HG02623 (cell line): ENCODE measurements around the gene AGAP1.
"Not testable (repeated sequence)": the region's sequence is repeated elsewhere in the genome, so short reads cannot be mapped to it uniquely, and the experiment has no call there.

Experiments used
- ATAC-seq: cut with Tn5 transposase; IDR thresholded peaks from one replicate; pipeline ENCODE4 v1.9.1; 2021; ENCODE audit warnings: moderate library complexity; ENCODE audit not compliant: unreplicated experiment

AGAP1 gene

DNA sequence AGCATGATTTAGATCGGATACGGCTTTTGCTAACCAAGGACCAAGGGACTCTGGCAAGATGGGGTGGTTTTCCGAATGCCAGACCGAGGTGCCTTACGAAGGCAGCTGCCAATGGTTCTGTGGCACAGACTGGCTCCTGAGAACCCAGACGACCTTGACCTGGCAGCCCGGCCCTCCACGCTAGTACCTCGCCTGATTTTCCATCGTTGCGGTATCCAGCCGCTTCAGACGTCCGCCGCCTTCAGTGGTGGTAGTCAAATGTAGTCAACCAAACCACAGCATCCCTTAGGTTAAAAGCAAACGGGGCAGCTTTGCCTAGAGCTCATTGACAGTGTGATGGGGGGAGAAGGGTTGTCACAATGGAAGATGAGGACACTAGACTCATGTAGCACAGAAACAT, 631.7 kb downstream of the AGAP1 start:
- ATAC-seq, result no peak

DNA sequence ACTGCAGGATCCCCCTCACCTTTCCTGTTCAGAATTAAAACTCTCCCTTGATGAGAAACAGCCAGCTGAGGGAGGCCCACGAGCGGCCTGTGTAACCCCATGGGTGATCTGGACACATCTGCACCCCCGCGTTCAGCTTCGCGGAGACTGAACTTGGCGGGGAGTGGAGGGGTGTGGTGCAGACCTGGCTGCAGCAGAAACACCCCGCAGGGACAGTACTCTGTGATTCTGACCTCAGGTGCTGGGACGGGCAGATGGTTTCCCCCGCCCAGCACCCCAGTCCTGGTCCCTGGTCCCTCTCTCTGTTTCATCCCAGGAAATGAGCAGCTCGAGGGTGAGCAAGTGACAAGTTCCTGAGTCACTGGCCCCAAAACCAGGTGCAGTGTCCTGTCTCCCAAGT, 633.2 kb downstream of the AGAP1 start:
- ATAC-seq, result no peak

DNA sequence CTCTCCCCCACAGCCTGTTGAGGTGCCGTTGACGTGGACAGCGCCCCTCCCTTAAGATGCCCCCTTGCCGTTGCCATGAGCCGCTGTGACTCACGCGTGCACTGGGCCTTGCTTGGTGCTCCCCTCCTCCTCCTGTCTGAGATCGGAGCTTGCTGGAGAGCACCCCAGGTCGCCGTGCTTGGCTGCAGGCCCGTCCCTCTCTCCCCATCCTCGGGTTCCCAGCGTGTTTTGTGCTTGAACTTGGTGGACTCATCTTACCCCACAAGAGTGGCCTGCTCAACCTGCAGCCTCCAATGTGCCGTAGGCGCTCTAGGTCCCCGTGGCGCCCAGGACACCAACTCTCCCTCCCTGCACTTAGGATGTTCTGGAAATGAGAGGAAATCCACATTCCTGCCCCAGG, 634.5 kb downstream of the AGAP1 start:
- no peak for ATAC-seq

DNA sequence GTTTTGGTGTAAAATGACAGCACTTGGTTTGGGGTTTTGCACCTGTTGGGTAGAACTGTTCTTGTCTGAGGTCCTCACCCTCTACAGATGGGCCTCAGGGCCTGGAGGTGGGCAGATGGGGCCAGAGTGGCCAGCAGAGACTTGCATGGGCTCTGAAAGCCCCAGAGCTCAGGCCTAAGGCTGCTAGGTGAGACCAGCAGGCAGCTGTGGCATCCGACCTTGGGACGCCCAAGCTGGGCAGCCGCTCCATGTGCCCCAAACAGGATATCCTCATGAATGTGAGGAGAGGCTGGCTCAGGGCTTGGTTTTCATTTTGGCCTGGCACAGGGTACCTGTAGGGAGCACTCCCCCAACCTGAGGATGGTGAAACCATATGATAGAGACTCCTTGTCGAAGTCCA, 636.1 kb downstream of the AGAP1 start:
- ATAC-seq, result no peak

DNA sequence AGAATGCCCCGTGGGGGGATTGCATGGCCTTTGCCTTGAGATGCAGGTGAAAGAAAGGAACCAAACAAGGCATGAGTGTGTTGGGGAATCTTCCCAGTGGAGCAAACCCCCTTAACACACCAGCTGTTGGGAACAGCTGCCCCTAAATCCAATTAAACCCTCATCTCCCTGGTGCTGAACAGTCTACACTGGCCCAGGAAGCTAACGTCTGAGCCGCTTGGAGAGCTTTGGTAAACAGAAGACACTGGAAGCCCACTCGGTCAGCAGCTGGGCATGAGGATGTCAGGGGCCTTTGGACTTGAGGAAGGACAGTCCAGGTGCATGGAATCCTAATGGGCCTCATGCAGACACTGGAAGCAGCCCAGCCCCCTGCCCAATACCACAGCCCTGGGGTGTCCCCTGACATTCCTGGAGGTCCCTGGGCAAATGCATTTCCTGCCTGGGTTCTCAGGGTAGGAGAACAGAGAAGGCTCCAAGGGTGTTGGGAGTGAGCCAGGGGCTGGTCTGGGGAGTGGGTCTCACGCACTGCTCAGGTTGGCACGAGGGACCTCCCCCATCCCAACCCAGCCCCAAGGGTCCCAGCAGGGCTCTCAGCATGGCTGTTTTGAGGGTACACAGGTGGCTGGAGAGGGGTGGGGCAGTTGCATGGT, 636.6 kb downstream of the AGAP1 start:
- no peak for ATAC-seq

DNA sequence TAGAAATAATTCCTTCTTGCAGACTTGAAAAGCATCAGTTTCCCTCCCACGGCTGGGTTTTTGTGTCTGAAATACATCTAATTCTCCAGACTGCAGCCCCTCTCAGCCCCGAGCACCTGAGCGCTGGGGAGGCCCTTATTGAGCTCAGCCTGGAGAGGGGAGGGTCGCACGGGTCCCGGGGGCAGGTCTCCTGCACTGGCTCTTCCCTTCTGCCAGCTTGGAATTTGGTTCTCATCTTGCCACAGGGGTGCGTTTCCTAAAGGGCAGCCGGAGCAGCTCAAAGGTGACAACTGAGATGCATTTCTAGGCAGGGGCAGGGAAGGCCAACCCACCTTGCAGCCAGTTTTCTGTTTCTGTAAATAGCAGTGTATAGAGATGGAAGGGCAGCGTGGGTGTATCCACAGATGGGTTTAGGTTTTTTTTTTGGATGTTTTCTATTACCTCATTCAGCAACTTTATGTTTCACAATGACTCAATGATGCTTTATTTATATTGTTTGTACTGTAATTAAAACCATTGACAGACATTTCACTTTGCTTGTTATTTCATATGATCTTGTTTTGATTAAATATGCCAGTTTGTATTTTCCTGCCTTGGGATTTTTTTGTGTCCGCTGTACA, 637.3 kb downstream of the AGAP1 start:
- no peak for ATAC-seq

DNA sequence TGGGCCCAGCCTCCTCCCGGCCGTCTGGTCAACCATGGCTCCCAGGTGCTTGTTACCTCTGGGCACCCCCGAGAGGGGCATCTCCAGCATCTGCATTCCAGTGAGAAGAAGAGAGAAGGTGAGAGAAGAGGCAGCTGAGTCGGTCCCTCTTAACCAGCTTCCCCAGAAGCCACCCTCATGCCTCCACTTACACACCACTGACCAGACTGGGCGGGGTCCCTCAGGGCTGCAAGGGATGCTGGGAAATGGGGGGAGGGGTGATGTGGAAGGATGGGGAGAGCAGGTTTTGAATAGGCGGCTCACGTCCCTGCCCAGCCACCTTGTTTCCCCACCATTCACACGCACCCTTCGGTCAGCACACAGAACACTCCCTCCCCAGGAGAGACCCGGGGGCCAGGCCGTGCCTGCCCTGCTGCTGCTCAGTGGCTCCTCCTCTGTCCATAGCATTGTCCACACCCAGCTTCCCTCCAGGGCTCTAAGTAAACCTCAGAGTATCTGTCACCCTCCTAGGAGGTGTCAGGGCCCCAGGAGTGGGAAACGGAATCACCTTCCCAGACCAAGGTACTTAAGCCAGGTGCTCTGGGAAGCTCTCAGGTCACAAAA, 639.7 kb downstream of the AGAP1 start:
- ATAC-seq, result no peak

DNA sequence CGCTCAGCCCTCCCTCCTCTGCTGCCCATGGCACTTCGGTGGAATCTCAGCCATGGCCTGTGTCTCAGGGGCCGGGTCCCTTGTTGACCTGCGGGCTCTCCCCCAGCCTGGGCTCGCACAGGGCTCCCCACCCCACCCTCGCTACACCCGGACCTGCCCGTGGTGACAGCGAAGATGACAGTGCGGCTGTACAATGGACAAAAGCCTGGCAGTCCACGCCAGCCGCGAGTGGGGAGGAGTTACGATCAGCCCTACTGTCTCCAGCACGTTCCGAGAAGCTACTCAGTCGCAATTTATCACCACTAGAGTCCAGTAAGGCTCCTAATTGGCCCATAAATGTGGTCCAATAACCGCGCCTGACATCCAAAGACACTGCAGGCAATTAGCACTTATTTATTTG, 642.7 kb downstream of the AGAP1 start:
- no peak for ATAC-seq

DNA sequence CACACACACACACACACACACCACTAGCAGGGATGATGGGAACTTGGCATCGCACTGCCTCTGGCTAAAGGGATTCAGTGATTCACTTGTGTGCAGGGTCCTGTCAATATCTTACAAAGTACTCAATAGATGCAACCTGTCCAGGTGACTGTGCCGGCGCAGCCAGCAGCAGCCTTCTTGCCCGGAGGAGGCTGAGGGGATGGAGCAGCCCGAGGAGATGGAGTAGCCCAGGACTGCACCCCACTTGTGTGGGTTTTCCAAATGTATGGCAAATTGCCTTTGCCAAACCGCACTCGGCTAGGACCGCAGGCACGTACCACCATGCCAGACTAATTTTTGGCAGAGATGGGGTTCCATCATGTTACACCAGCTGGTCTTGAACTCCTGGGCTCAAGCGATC, 643.2 kb downstream of the AGAP1 start:
- ATAC-seq, result no peak

DNA sequence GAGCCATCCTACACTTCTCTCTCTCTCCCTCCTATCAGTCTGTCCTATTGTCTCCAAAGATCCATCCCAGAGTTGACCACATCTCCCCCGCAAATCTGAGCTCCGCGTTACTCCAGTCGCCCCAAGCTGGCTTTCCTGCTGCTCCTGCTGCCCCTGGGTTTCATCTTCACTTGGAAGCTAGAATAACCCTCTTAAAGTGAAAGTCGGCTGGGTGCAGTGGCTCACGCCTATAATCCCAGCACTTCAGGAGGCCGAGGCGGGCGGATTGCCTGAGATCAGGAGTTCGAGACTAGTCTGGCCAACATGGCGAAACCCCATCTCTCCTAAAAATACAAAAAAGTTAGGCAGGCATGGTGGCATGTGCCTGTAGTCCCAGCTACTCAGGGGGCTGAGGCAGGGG, 647.8 kb downstream of the AGAP1 start:
- ATAC-seq, result not testable (repeated sequence)

DNA sequence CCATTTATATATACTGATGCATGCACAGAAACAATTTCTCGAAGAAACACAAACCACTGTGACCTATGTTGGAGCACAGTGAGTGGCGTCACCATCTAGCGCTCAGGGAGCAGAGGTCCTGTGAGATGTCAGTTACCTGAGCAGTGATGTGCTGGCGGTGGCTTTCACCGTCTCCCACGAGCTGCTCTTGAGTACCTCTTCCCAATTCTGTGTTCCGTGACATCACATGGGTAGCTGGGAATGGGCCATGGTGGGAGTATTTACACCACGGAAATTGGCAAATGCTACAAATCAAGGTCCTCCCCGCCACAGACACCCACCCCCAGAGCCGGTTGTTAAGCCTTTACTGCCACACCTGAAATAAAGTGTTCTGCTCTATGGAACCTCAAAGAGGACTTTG, 650.0 kb downstream of the AGAP1 start:
- no peak for ATAC-seq

DNA sequence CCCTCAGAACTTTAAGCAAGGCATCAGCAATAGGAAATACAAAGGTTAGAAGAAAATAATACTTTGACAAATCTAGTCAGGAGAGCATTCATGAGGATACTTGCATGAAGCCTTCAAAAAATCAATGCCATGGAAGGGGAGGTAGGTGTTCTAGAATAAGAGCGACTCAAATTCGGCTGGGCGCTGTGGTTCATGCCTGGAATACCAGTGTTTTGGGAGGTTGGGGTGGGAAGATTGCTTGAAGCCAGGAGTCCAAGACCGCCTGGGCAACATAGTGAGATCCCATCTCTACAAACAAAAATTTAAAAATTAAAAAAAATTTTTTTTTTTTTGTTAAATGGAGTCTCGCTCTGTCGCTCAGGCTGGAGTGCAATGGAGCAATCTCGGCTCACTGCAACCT, 652.6 kb downstream of the AGAP1 start:
- no peak for ATAC-seq

DNA sequence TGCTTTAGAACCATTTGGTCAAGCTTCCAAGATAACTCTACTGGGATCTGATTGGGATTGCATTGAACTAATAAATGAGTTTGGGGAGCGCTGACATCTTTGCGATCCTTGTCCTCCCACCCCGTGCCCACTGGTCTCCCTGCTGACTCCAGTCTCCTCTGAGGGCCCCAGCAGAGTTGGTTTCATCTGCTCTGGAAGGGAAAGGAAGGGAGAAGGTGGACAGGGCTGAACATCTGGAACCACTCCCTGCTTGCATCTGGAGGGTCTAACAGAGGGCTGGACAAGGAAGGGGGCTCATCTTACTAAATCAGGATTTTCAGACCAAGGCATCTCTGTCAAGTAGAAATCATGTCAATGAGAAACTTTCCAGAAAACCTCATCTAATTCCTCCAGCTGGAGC, 661.6 kb downstream of the AGAP1 start:
- no peak for ATAC-seq

DNA sequence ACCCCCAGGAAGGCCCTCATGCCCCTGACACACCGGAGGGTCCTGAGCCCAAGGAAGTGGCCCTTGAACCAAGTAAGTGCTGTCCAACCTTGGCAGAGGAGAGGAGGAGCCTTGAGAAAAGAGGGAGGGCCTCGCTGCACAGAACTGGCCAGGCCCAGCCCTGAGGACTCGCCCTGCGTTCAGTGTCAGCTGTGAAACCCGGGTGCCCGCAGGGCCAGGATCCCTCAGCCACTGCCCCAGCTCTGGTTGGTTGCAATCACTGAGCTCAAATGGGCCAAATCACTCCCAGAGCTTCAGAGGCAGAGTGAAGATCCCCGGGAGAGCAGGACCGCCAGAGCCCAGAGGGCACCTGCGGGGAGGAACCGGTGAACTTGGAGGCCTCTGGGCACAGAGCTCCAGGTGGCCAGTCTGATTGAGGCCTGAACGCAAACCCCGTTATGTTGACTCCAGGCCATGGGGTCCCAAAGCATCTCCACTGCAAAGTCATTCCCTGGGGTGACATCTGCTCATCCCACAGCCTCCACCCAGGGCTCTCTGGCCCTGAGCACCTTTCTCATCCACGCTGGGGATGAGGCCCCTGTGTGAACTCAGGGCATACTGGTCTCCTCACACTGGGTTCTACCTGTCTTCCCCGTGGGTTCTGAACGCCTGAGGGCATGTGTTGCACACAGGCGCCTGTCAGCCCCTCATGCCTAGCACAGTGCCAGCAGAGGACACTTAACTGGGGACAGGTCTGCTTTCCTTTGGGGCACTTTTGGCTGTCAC, 662.4 kb downstream of the AGAP1 start:
- ATAC-seq, result no peak

DNA sequence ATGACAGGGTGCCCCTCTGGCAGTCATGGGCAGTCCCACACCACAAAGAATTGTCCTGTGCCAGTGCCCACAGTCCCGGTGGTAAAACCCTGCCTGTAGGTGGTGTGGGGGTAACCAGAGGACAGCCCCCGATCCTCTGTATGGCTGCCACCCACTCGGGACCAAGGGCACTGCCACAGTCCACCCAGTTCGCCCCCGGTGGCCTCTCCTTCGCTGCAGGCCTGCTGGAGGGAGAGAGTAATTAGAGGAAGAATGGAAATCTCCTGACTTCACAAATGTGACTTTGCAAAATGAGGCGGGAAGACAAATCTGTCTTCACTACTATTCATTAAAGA, 663.0 kb downstream of the AGAP1 start:
- ATAC-seq, result no peak

DNA sequence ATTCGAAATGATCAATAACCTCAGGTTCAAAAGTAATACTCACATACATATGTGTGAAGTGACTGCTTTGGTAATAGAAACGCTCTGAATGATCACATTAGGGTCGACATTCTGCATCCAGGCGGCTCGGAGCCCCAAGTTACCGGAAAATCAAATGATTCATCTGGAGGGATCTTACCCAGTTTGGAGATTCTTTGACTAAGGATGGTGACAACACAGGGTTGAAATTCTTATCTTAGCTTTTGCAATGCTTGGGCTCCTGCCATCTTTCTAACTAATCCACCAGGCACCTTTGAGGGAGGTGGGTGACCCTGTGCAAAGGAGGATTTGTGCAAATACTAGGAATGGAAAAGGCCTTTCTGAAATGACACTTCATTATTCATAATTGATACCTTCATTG, 663.5 kb downstream of the AGAP1 start:
- no peak for ATAC-seq

DNA sequence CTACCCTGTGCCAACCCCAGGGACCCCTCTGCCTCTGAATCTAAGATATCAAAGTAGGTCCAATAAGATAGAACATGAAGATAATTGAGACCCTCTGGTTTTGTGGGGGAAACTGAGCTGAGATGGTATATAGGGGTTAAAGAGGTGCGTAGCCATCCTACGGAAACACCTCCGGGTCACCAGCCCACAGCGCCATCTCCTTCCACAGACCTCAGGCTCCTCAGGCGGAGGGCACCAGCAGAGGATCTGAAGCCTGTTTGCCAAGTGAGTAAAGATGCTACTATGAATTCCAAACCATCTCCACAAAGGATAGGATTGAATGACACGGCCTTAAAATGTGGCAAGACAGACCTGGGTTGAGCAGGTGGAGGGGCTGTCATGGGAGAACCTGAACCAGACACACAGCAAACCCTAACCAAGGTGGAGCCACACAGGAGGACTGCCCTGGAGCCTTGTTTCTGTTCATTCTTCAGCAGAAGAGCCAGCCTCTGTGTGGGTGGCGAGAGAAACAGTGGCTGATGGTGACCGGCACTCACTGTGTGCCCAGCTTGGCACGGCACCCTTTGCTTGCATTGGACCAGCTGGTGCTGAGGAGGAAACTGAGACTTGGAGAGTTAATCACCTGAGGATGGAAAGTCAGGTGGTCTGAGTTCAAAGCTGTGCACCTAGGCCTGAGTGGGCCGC, 664.1 kb downstream of the AGAP1 start:
- ATAC-seq, result no peak

DNA sequence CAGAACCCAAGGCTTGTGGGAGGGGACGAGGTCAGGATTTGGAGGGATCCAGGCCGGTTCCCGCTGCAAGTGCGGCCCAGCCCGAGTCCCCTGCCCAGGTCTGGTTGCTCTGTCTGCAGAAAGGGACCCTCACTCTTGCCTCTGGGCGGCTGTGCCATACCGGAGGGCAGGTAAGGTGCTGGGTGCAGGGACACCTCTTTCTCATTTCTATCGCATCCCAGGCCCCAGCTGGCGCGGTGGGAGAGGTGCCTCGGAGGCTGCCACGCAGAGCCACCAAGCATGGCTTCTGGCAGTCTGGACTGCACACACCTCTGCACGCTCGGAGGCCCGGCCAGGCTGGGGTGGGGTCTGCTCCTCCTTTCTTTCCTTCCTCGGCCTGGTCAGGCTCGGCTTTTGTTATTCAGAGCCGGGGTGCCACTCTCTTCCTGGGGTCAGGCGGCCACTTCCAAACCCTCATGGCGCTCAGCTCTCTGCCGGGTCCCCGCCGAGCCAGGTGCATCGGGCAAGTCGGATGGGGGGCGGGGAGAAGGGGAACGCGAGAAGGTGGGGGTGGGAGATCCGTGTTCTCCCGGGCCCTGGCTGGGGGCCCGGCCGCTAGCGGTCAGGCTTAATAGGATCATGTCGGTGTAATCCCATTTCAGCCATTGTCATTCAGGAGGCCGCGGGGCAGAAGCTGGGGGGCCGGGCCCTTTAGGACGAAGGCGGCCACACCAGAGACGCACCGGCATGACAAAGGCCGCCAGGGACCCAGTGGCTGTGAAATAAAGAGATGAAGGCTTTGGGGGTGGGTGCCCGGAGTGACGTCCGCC, 665.3 kb downstream of the AGAP1 start:
- no peak for ATAC-seq

DNA sequence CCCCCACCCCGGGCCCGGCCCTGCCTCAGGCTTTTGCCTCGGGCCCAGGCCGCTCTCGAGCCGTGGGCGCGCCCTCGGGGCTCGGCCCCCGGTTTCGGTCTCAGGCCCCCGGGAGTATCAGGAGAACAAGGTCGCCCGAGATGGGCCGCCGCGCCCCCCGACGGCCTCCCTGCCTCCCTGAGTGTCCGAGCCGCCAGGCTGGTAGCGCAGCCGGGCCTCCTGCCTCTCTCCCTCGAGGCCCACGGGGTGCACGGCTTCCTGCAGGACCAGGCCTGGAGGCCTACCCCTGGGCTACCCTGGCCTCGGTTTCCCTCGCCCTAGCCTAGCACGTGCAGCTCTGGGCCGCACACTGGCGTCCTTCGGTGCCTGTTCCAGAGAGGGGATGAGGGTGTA, 665.9 kb downstream of the AGAP1 start:
- ATAC-seq, result no peak

DNA sequence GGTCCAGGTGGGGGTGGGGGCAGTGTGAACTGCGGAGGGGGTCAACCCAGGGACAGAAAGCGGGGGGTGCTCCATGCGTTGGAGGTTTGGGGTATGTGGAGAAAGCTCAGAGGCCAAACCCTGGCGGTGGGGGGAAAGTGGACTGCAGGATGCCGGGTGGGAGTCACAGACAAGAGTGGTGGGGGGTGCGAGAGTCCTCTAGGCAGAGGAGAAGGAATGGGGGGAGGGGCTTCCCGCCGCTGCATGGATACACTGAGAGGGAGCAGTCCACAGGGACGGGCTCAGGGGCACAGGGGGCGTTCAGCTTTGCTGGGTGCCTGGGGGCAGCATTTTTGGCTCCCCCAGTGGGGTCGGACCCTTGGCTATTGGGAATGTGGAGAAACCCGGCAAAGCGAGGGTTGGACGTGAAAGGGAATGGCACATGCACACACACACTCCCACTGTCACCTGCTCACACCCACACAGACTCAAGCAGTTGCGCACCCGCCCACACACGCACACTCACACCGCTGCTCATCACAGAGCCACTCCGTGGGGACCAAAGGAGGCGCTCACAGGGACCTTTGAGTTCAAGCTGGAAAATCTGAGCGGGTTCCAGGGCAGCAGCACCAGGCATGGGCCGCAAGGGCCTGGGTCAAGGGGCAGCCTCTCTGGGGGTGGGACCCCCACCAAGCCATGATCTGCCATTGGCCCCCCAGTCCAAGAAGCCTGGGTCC, 666.7 kb downstream of the AGAP1 start:
- ATAC-seq, result no peak
